Rectal smooth muscle tissue (tissue), 1 donor: ENCODE data around the gene RAPGEF2.
"Not testable (repeated sequence)": the region's sequence is repeated elsewhere in the genome, so short reads cannot be mapped to it uniquely, and the experiment has no call there.

Source experiments
- H3K27ac ChIP-seq: one replicate; pipeline ENCODE4 v1.7.0; 2013; ENCODE audit warnings: low read depth, low read length, inconsistent platforms
- H3K27me3 ChIP-seq: one replicate; pipeline ENCODE4 v1.7.0; 2013; ENCODE audit warnings: low read length; ENCODE audit not compliant: control insufficient read depth, insufficient read depth
- H3K36me3 ChIP-seq: one replicate; pipeline ENCODE4 v1.7.0; 2013; ENCODE audit warnings: low read length; ENCODE audit not compliant: control insufficient read depth, insufficient read depth
- H3K4me1 ChIP-seq: one replicate; pipeline ENCODE4 v1.7.0; 2013; ENCODE audit warnings: low read length; ENCODE audit not compliant: control insufficient read depth, insufficient read depth
- H3K4me3 ChIP-seq: one replicate; pipeline ENCODE4 v1.7.0; 2013; ENCODE audit warnings: low read length
- H3K9ac ChIP-seq: one replicate; pipeline ENCODE4 v1.7.0; 2013; ENCODE audit warnings: low read length

RAPGEF2 gene

GRCh38 chr4:159077702-159078495, 25.0 kb upstream of the RAPGEF2 start:
- Histone ChIP-seq H3K4me3 (no peak overlapping the region), H3K27me3 (no peaks in the 10 kb centered on the region), H3K4me1 (no peaks in the 10 kb centered on the region), H3K9ac (no peak overlapping the region), H3K36me3 (no peaks in the 10 kb centered on the region), H3K27ac (no peak overlapping the region)

DNA sequence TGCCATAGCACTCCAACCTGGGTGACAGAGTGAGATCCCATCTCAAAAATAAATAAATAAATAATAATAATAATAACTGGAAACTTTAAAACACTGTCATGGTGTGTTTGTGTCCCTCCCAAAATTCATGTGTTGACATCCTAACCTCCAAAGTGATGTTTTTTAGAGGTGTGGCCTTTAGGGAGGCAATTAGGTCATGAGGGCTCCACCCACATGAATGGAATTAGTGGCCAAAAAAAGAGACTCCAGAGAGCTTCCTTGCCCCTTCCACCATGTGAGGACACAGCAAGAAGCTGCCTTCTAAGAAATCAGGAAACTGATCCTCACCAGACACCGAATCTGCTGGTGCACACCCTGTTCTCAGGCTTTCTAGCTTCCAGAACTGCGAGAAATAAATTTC, 23.8 kb upstream of the RAPGEF2 start:
- Histone ChIP-seq H3K9ac (no peak overlapping the region), H3K36me3 (no peaks in the 10 kb centered on the region), H3K4me3 (no peak overlapping the region), H3K4me1 (no peaks in the 10 kb centered on the region), H3K27me3 (no peaks in the 10 kb centered on the region), H3K27ac (no peak overlapping the region)

GRCh38 chr4:159086606-159087005, 16.3 kb upstream of the RAPGEF2 start:
- Histone ChIP-seq H3K27me3 (no peaks in the 10 kb centered on the region), H3K9ac (no peak overlapping the region), H3K27ac (no peak overlapping the region), H3K4me1 (no peaks in the 10 kb centered on the region), H3K4me3 (no peak overlapping the region), H3K36me3 (no peaks in the 10 kb centered on the region)

- Histone ChIP-seq H3K9ac (no peak overlapping the region), H3K27me3 (no peaks in the 10 kb centered on the region), H3K27ac (no peak overlapping the region), H3K4me1 (no peaks in the 10 kb centered on the region), H3K36me3 (no peaks in the 10 kb centered on the region), H3K4me3 (no peak overlapping the region)
Measured at GRCh38 chr4:159090255-159090654, 12.6 kb upstream of the RAPGEF2 start.

DNA sequence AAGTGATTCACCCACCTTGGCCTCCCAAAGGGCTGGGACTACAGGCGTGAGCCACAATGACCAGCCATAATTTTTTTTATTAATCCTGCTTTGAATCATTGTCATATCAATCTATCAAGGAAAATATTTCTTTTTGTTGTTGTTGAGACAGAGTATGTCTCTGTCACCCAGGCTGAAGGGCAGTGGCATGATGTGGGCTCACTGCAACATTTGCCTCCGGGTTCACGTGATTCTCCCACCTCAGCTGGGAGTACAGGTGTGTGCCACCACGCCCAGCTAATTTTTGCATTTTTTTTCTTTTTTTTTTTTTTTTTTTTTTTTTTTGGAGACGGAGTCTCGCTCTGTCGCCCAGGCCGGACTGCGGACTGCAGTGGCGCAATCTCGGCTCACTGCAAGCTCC, 8.7 kb upstream of the RAPGEF2 start:
- not testable (repeated sequence) for H3K4me3 ChIP-seq, H3K27me3 ChIP-seq, H3K9ac ChIP-seq, H3K27ac ChIP-seq, H3K4me1 ChIP-seq, H3K36me3 ChIP-seq

DNA sequence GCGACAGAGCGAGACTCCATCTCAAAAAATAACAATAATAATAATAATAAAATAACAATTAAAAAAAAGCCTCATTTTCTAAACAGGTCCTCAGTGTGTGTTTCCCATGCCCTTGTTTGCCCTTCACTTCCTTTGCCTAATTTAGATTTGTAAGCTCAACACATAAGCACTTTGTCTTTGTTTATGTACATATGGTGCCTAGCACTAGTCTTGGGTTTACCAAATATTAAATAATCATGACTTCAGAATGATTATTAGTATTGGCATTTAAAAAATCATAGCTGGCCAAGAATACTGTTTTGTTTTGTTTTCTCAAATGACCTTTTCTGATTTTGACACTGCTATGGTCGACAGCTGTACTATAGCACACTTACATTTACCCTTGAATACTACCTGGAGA, 6.4 kb upstream of the RAPGEF2 start:
- H3K9ac ChIP-seq, result no peak overlapping the region
- H3K27ac ChIP-seq, result no peak overlapping the region
- H3K4me1 ChIP-seq, result no peaks in the 10 kb centered on the region
- no peak overlapping the region for H3K4me3 ChIP-seq
- no peaks in the 10 kb centered on the region for H3K36me3 ChIP-seq
- no peaks in the 10 kb centered on the region for H3K27me3 ChIP-seq

DNA sequence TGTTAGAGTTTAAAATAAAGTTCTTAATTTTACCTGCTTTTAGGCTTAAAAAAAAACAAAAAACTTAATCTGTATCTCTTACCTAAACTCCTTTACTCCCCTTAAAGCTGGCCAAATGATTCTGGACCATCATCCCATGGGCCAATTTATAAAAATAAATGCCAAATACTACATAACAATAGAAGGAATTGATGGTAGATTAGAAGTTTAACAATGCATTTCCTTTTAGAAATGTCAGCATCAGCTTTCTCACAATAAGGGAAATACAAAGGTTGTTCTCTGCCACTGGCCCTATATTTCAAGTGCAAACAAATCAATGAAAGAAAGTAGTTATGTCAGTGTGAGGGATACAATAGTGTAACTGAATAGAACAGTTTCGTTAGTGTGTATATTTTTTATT, 5.7 kb upstream of the RAPGEF2 start:
- no peak overlapping the region for H3K4me3 ChIP-seq
- no peaks in the 10 kb centered on the region for H3K36me3 ChIP-seq
- H3K27me3 ChIP-seq, result no peaks in the 10 kb centered on the region
- H3K4me1 ChIP-seq, result no peaks in the 10 kb centered on the region
- no peak overlapping the region for H3K9ac ChIP-seq
- no peak overlapping the region for H3K27ac ChIP-seq

DNA sequence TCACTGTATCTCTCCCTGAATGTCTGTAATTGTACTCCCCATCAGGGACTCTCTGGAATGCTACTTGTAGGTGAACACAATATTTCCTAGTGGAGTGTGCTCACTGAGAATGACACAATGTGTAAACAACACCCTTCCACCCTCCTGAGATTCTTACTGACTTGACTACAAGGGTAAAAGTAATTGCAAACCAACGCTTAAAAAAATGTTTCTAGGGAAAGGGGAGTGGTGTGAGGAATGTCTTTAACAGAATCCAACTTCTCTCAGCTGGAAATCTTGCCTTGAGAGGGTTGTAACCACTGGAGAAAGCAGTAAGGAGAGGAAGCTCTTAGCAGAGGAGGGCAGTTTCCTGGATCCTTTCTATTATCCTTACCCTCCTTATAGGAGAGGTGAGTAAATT, 5.1 kb upstream of the RAPGEF2 start:
- Histone ChIP-seq H3K4me3 (no peak overlapping the region), H3K27ac (no peak overlapping the region)

GRCh38 chr4:159098482-159099127, 4.3 kb upstream of the RAPGEF2 start:
- Histone ChIP-seq H3K27me3 (no peaks in the 10 kb centered on the region), H3K27ac (no peak overlapping the region), H3K4me3 (no peak overlapping the region), H3K9ac (no peak overlapping the region), H3K4me1 (no peaks in the 10 kb centered on the region), H3K36me3 (no peaks in the 10 kb centered on the region)

More for the DNA sequence above, 5.1 kb upstream of the RAPGEF2 start:
- Histone ChIP-seq H3K36me3 (no peaks in the 10 kb centered on the region), H3K4me1 (no peaks in the 10 kb centered on the region), H3K9ac (no peak overlapping the region), H3K27me3 (no peaks in the 10 kb centered on the region)

- Histone ChIP-seq H3K36me3 (no peaks in the 10 kb centered on the region), H3K27ac (peak overlapping the region; percentile 58), H3K27me3 (no peaks in the 10 kb centered on the region), H3K9ac (no peak overlapping the region), H3K4me3 (peak overlapping the region; percentile 94), H3K4me1 (peaks cover 9% of the 10 kb centered on the region)
Measured at GRCh38 chr4:159101988-159102621, 774 bp upstream of the RAPGEF2 start.

DNA sequence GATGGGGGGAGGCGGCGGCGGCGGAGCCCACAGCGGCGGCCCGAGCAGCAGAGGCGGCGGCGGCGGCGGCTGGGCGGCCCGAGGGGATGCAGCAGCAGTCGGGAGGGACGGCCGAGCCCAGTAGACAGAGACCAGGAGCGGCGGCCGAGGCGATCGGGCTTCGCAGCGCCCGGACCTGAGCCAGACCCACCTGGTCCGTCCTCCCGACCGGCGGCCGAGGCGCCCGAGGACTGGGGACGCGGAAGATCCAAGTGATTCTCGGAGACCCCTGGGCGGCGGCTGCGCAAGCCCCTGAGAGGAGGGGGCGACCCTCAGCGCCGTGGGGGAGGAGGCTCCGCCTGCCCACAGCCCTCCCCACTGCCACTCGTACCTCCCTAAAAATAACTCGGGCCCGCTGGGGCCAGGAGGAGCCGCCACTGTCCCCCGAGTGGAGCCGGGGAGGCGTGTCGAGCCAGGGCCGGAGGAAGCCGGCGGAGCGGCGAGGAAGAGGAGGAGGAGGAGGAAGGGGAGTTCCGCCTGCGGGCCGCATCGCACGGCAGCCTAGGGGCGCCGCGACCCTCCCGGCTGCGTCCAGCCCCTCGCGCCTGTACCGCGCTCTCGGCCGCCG, 608 bp downstream of the RAPGEF2 start:
- peaks cover 9% of the 10 kb centered on the region for H3K4me1 ChIP-seq

GRCh38 chr4:159104694-159105414, 2.0 kb downstream of the RAPGEF2 start:
- H3K9ac ChIP-seq, result peak overlapping the region; percentile 86
- no peaks in the 10 kb centered on the region for H3K36me3 ChIP-seq
- H3K4me3 ChIP-seq, result peak overlapping the region; percentile 94
- no peak overlapping the region for H3K27ac ChIP-seq
- H3K4me1 ChIP-seq, result peaks cover 9% of the 10 kb centered on the region
- no peaks in the 10 kb centered on the region for H3K27me3 ChIP-seq

More for the DNA sequence above, 608 bp downstream of the RAPGEF2 start:
- H3K27ac ChIP-seq, result peak overlapping the region; percentile 92
- no peaks in the 10 kb centered on the region for H3K27me3 ChIP-seq
- peak overlapping the region; percentile 79 for H3K9ac ChIP-seq
- H3K4me3 ChIP-seq, result peak overlapping the region; percentile 94
- no peaks in the 10 kb centered on the region for H3K36me3 ChIP-seq
